ENCODE measurements around the gene OSBPL1A. TPM values are rescaled to one million over a fixed set of nuclear protein-coding genes. Genes with fewer than 3 reads are reported as not detected.

The OSBPL1A gene
- total RNA-seq, 6 experiments from 2014 or later = 4.1 to 14.6 (median 14.0) TPM

DNA sequence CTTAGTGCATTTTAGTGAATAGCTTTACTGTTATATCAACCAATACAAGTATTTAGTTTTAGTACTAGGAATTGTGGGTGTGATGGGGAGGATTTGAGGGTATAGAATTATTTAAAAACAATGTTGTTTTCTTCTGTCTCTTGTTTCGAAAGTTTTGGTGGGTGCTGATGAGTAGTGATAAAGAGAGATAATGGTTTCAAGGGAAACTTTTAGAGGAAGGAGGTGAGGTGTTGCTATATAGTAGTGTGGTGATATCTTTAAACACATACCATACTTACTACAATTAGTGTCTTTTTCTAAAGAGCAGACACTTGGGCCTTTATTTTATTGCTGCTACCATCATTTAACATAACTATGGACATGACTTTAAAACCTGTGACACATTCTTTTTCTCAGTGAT is 39.3 kb upstream of the OSBPL1A start:
- Histone ChIP-seq H3K4me3 (no peak overlapping the region), H3K27me3 (no peaks in the 10 kb centered on the region), H3K9me3 (no peaks in the 10 kb centered on the region), H3K4me1 (no peaks in the 10 kb centered on the region), H3K36me3 (peaks cover 0 to 22% (median 11%) of the 10 kb centered on the region in 4 donors), H3K27ac (no peak overlapping the region)
- DNase-seq = no peak
- TF ChIP-seq, protein P1, sequence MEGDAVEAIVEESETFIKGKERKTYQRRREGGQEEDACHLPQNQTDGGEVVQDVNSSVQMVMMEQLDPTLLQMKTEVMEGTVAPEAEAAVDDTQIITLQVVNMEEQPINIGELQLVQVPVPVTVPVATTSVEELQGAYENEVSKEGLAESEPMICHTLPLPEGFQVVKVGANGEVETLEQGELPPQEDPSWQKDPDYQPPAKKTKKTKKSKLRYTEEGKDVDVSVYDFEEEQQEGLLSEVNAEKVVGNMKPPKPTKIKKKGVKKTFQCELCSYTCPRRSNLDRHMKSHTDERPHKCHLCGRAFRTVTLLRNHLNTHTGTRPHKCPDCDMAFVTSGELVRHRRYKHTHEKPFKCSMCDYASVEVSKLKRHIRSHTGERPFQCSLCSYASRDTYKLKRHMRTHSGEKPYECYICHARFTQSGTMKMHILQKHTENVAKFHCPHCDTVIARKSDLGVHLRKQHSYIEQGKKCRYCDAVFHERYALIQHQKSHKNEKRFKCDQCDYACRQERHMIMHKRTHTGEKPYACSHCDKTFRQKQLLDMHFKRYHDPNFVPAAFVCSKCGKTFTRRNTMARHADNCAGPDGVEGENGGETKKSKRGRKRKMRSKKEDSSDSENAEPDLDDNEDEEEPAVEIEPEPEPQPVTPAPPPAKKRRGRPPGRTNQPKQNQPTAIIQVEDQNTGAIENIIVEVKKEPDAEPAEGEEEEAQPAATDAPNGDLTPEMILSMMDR (IDR thresholded peaks at IDR 0.05) = no peak
- no peak for TF ChIP-seq POLR2A (IDR thresholded peaks at IDR 0.05)
- 83% methylated on average over 1 of the region's 1 CpG for WGBS (ENCODE audit: insufficient coverage, low coverage, low lambda C conversion rate, missing lambda C conversion rate)
- intact Hi-C loops (cut with DNase I) = no loop called here
- ATAC-seq = no peak

DNA sequence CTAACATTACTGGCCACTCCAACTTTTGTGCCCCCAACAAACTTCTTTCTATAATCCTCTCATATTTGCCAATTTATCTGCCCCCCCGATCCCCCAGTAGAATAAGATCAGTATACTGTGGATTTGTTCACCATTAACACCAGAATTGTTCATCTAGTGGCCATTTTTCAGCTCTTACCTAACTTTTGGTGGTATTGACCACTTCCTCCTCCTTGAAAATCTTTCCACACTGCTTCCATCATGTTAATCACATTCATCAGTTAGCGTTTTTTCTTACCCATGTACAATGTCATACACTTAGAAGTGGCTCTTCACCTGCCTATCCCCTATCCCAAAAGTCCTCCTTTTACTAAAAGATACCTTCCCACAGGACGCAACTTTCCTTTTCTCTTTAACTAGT is 35.0 kb upstream of the OSBPL1A start:
- H3K27ac ChIP-seq = no peak overlapping the region
- no peaks in the 10 kb centered on the region for H3K9me3 ChIP-seq
- H3K36me3 ChIP-seq = peaks cover 0 to 4% (median 1%) of the 10 kb centered on the region in 4 donors
- H3K4me1 ChIP-seq = peaks cover 0 to 10% (median 1%) of the 10 kb centered on the region in 4 donors
- DNase-seq = no peak
- H3K27me3 ChIP-seq = no peaks in the 10 kb centered on the region
- TF ChIP-seq, protein P1 (IDR thresholded peaks at IDR 0.05) = no peak
- no peak for TF ChIP-seq POLR2A (IDR thresholded peaks at IDR 0.05)
- no peak for ATAC-seq
- H3K4me3 ChIP-seq = no peak overlapping the region
- intact Hi-C loops (cut with DNase I) = no loop called here
- 84% methylated on average over 3 of the region's 3 CpGs for WGBS (ENCODE audit: insufficient coverage, low coverage, low lambda C conversion rate, missing lambda C conversion rate)

DNA sequence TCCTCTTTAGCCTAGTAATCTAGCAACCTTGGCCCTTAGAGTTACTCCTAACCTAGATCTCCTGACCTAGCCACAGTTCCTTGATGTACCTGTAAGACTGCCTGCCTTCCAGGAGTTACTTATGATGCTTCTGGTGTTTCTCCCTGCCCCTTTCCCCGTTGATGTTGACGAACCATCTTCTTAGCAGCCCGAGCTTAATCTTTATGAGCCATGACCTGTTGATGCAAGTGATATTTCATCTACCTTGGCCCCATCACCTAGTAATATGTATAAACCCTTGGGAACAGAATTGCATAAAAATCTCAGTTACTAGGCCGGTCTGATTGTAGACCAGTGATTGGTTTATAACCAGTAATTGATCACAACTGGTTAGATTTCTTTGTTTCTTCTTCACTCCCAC is 31.6 kb upstream of the OSBPL1A start:
- DNase-seq (no peak), ATAC-seq (no peak)
- Histone ChIP-seq H3K27ac (no peak overlapping the region), H3K27me3 (no peaks in the 10 kb centered on the region), H3K9me3 (no peaks in the 10 kb centered on the region), H3K4me1 (peaks cover 0 to 12% (median 3%) of the 10 kb centered on the region in 4 donors), H3K36me3 (peaks cover 0 to 3% (median 0%) of the 10 kb centered on the region in 4 donors), H3K4me3 (no peak overlapping the region)
- WGBS (ENCODE audit: insufficient coverage, low coverage, low lambda C conversion rate, missing lambda C conversion rate) = 94% methylated on average over 4 of the region's 4 CpGs
- intact Hi-C loops (cut with DNase I) = no loop called here
- TF ChIP-seq POLR2A (IDR thresholded peaks at IDR 0.05) = no peak
- TF ChIP-seq, protein P1 (IDR thresholded peaks at IDR 0.05) = no peak

DNA sequence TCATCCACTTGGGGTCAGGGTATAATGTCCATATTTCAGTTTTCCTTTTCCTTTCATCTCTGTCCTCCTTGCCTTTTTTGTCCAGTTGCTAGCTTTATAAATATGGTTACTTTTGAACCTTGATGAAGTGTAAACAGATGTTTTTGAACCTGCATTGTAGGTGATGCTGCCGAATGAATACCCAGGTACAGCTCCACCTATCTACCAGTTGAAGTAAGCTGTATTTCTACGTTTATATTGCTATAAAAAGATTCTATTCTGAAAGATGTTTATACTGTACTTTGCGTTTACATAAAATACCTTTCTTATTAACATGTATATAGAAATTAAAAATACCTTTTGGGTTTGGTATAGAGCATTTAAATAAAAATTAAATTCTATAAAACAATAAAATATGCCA is 31.1 kb upstream of the OSBPL1A start:
- ATAC-seq (no peak), DNase-seq (no peak)
- Histone ChIP-seq H3K9me3 (no peaks in the 10 kb centered on the region), H3K36me3 (peaks cover 0 to 3% (median 0%) of the 10 kb centered on the region in 4 donors), H3K4me1 (peaks cover 0 to 12% (median 3%) of the 10 kb centered on the region in 4 donors), H3K27me3 (no peaks in the 10 kb centered on the region), H3K27ac (no peak overlapping the region), H3K4me3 (no peak overlapping the region)
- WGBS (ENCODE audit: insufficient coverage, low coverage, low lambda C conversion rate, missing lambda C conversion rate) = 74% methylated on average over 3 of the region's 3 CpGs
- intact Hi-C loops (cut with DNase I) = no loop called here
- TF ChIP-seq POLR2A (IDR thresholded peaks at IDR 0.05) = no peak
- TF ChIP-seq, protein P1 (IDR thresholded peaks at IDR 0.05) = peak in 2 of 4 donors; percentile 6 to 16

DNA sequence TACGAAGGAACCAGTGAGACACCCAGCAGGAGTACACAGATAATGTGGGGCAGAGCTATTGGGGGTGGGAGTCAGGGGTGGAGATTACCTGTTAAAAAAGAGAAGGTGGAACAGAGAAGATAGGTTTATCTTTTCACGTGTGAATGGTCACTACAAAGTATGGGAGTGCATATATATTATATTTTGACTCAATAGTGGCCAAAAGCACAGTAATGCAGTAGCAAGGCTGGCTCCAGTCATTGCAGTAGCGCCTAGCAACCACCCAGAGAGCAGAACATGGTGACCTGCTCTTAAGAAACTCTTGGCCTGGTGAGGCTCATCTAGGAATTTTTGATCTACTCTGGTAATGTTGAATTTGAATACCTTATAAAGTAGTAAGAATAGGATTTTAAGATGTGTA is 29.9 kb upstream of the OSBPL1A start:
- DNase-seq (no peak), ATAC-seq (no peak)
- TF ChIP-seq, protein P1 (IDR thresholded peaks at IDR 0.05) = no peak
- no peak for TF ChIP-seq POLR2A (IDR thresholded peaks at IDR 0.05)
- intact Hi-C loops (cut with DNase I) = no loop called here
- H3K27ac ChIP-seq = no peak overlapping the region
- H3K4me1 ChIP-seq = peaks cover 0 to 12% (median 3%) of the 10 kb centered on the region in 4 donors
- H3K4me3 ChIP-seq = peak overlapping the region in 2 of 3 donors; percentile 71 to 76
- H3K9me3 ChIP-seq = no peaks in the 10 kb centered on the region
- no peaks in the 10 kb centered on the region for H3K27me3 ChIP-seq
- 42% methylated on average over 3 of the region's 3 CpGs for WGBS (ENCODE audit: insufficient coverage, low coverage, low lambda C conversion rate, missing lambda C conversion rate)
- peaks cover 0 to 3% (median 0%) of the 10 kb centered on the region in 4 donors for H3K36me3 ChIP-seq

All from right lobe of liver (tissue), 6 donors.